ENCODE data around the gene RCAN2.

DNA sequence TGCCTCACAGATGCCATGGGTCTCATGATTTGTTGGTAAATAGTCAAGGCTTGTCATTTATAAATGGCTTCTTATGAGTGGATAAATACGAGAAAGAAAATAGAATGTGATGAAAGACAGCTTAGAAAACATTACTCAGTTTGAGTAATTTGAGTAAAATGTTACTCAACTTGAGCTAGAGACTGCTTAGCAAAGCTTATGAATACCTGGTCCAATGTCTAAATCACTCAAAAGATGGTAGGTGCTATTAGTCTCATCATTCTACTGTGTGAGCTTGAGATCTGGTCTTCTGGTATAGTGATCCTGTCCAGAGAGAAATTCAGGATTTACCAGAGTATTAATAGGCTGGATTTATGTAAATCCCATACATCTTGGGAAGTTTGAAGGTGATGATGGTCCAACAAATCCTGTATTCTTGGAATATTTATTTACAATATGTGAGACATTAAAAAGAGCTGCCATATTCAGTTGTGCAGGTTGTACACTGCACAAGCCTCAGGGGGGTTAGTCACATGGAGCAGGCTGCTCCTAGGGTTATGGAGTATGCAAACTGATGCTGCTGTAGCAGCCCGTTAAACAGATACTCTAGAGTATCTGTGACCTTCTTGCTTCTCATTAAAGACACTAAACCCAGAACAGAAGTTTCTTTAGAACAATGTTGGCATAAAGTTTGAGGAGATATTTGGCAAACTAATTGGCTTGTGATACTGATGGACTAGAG is 112.9 kb downstream of the RCAN2 start:
- TF ChIP-seq, protein P1, sequence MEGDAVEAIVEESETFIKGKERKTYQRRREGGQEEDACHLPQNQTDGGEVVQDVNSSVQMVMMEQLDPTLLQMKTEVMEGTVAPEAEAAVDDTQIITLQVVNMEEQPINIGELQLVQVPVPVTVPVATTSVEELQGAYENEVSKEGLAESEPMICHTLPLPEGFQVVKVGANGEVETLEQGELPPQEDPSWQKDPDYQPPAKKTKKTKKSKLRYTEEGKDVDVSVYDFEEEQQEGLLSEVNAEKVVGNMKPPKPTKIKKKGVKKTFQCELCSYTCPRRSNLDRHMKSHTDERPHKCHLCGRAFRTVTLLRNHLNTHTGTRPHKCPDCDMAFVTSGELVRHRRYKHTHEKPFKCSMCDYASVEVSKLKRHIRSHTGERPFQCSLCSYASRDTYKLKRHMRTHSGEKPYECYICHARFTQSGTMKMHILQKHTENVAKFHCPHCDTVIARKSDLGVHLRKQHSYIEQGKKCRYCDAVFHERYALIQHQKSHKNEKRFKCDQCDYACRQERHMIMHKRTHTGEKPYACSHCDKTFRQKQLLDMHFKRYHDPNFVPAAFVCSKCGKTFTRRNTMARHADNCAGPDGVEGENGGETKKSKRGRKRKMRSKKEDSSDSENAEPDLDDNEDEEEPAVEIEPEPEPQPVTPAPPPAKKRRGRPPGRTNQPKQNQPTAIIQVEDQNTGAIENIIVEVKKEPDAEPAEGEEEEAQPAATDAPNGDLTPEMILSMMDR (IDR thresholded peaks at IDR 0.05; ENCODE audit: insufficient read depth, low read length) = no peak
- TF ChIP-seq, protein P2, sequence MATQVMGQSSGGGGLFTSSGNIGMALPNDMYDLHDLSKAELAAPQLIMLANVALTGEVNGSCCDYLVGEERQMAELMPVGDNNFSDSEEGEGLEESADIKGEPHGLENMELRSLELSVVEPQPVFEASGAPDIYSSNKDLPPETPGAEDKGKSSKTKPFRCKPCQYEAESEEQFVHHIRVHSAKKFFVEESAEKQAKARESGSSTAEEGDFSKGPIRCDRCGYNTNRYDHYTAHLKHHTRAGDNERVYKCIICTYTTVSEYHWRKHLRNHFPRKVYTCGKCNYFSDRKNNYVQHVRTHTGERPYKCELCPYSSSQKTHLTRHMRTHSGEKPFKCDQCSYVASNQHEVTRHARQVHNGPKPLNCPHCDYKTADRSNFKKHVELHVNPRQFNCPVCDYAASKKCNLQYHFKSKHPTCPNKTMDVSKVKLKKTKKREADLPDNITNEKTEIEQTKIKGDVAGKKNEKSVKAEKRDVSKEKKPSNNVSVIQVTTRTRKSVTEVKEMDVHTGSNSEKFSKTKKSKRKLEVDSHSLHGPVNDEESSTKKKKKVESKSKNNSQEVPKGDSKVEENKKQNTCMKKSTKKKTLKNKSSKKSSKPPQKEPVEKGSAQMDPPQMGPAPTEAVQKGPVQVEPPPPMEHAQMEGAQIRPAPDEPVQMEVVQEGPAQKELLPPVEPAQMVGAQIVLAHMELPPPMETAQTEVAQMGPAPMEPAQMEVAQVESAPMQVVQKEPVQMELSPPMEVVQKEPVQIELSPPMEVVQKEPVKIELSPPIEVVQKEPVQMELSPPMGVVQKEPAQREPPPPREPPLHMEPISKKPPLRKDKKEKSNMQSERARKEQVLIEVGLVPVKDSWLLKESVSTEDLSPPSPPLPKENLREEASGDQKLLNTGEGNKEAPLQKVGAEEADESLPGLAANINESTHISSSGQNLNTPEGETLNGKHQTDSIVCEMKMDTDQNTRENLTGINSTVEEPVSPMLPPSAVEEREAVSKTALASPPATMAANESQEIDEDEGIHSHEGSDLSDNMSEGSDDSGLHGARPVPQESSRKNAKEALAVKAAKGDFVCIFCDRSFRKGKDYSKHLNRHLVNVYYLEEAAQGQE (IDR thresholded peaks at IDR 0.05; ENCODE audit: insufficient replicate concordance, low read depth) = no peak
- TF ChIP-seq POLR2AphosphoS5 (IDR thresholded peaks at IDR 0.05; ENCODE audit: low read depth) (no peak), GABPA (IDR thresholded peaks at IDR 0.05; ENCODE audit: low read depth) (no peak)

Measured in HL-60 (cell line).